Pancreas (tissue), 10 donors: ENCODE data around the gene AKAP6. TPM values are rescaled to one million over a fixed set of nuclear protein-coding genes. Genes with fewer than 3 reads are reported as not detected.
A peak's percentile ranks its signal among the peaks of the same experiment; 100 is the strongest.

Experiments used
- ATAC-seq, 4 donors: fragments of 200-7000 bp; cut with Tn5 transposase; one replicate each; pipeline versions ENCODE4 v1.8.0 to v1.9.1; 2020; ENCODE audit warnings: mild to moderate bottlenecking in 4 of 4, moderate library complexity in 4 of 4
- DNase-seq, 6 donors: peaks; one replicate each; pipeline ENCODE4 v3.0.0-alpha.2; 2020
- FAIRE-seq: peaks from 2 replicates; lab custom pipeline; 2012; peaks lifted over from hg19 to GRCh38; lab: Jason Lieb, UNC
- H3K27ac ChIP-seq, 4 donors: fragments of 200-600 bp; sonication (generic); 1 replicate in 3 of 4; 2 replicates in 1 of 4; pipeline versions ENCODE4 v1.5.0 to v1.8.0; 2020
- H3K27me3 ChIP-seq, 4 donors: fragments of 200-600 bp; one replicate each; pipeline ENCODE4 v1.8.0; 2021
- H3K36me3 ChIP-seq, 3 donors: fragments of 200-600 bp; sonication (generic) in 1 of 3; one replicate each; pipeline versions ENCODE4 v1.5.0 to v1.8.0; 2020 to 2021
- H3K4me1 ChIP-seq, 3 donors: fragments of 200-600 bp; one replicate each; pipeline ENCODE4 v1.8.0; 2021
- H3K4me3 ChIP-seq, 4 donors: fragments of 200-600 bp; sonication (generic) in 2 of 4; one replicate each; pipeline versions ENCODE4 v1.5.0 to v1.8.0; 2020 to 2021
- H3K9me3 ChIP-seq, 4 donors: fragments of 200-600 bp; one replicate each; pipeline ENCODE4 v1.8.0; 2021
- CTCF ChIP-seq, 4 donors: fragments of 200-600 bp; sonication (generic) in 3 of 4; IDR thresholded peaks; one replicate each; pipeline versions ENCODE4 v1.5.0 to v1.8.0; 2021; ENCODE audit warnings: antibody characterized with exemption in 4 of 4
- WGBS, 2 donors: extraction: QIAGEN DNeasy Blood & Tissue Kit; methylation state at CpG; one replicate each; pipeline ENCODE4 v1.1.7; 2013; 5-methylcytosine and 5-hydroxymethylcytosine counted together
- intact Hi-C, 3 donors: fragments of 100-400 bp; cut with DNase I; formaldehyde crosslinking; loops; one replicate each; pipeline versions ENCODE4 v1.11.1 to v1.14.2; 2022
- polyA plus RNA-seq, 2 donors: library from polyadenylated mRNA; stranded (reverse); fragments of 200-250 nt; gene quantifications; one replicate each; pipeline ENCODE4 v1.2.3, GENCODE V29; 2013
- total RNA-seq, 6 donors: library from RNA; stranded (reverse); fragmentation: NEBNext Ultra II Directional in 4 of 6; extraction: Animal tissue kit (Norgen Biotek cat#: 25700) in 4 of 6; gene quantifications; one replicate each; pipeline versions ENCODE4 v1.2.1 to v1.2.4, GENCODE V29; 2021 to 2023
- donor health status: healthy with polysubstance abuse.
- donor health status: DM: no; HTN: no; CAD: no; lungs with moderate emphysema.
- donor health status: DM: no; HTN: no; CAD: no.
- donor health status: control.
- donor health status: control.
- donor health status: Bipolar disorder and iron deficiency.
- donor health status: DM: yes; HTN: yes; CAD: no.
- donor health status: DM: no; HTN: no; CAD: no.
- donor health status: DM: no; HTN: no; CAD: no.
- donor health status: DM: yes; HTN: yes; CAD: no.

Gene AKAP6
- total and polyA plus RNA-seq, 8 donors = 0.34 to 2.2 (median 1.8) TPM

GRCh38 chr14:32697114-32697513 is 368.0 kb downstream of the AKAP6 start:
- 64 to 76% methylated on average over 2 of the region's 2 CpGs for WGBS, 2 donors
- no peak for TF ChIP-seq CTCF (IDR thresholded peaks at IDR 0.05)
- H3K36me3 ChIP-seq = no peaks in the 10 kb centered on the region
- intact Hi-C loops = no loop called here
- no peak overlapping the region for H3K4me3 ChIP-seq
- FAIRE-seq (no peak), ATAC-seq (no peak), DNase-seq (no peak)
- no peaks in the 10 kb centered on the region for H3K4me1 ChIP-seq
- H3K27me3 ChIP-seq = no peaks in the 10 kb centered on the region
- no peaks in the 10 kb centered on the region for H3K9me3 ChIP-seq
- H3K27ac ChIP-seq = no peak overlapping the region

- intact Hi-C loops = no loop called here
- H3K4me3 ChIP-seq = no peak overlapping the region
- H3K9me3 ChIP-seq = no peaks in the 10 kb centered on the region
- DNase-seq (no peak), FAIRE-seq (no peak), ATAC-seq (no peak)
- H3K27ac ChIP-seq = no peak overlapping the region
- 80 to 89% methylated on average over 1 of the region's 1 CpG for WGBS, 2 donors
- H3K4me1 ChIP-seq = no peaks in the 10 kb centered on the region
- H3K27me3 ChIP-seq = no peaks in the 10 kb centered on the region
- no peak for TF ChIP-seq CTCF (IDR thresholded peaks at IDR 0.05)
- no peaks in the 10 kb centered on the region for H3K36me3 ChIP-seq
These were observed 368.6 kb downstream of the AKAP6 start for GRCh38 chr14:32697704-32698103.

- no peak overlapping the region for H3K27ac ChIP-seq
- ATAC-seq (no peak), FAIRE-seq (no peak), DNase-seq (no peak)
- H3K36me3 ChIP-seq = no peaks in the 10 kb centered on the region
- WGBS, 2 donors = 73 to 89% methylated on average over 2 of the region's 2 CpGs
- H3K4me1 ChIP-seq = no peaks in the 10 kb centered on the region
- no peaks in the 10 kb centered on the region for H3K9me3 ChIP-seq
- TF ChIP-seq CTCF (IDR thresholded peaks at IDR 0.05) = no peak
- no peaks in the 10 kb centered on the region for H3K27me3 ChIP-seq
- no peak overlapping the region for H3K4me3 ChIP-seq
- intact Hi-C loops = no loop called here
These were observed 369.7 kb downstream of the AKAP6 start for GRCh38 chr14:32698831-32699230.

GRCh38 chr14:32701475-32701874 is 372.4 kb downstream of the AKAP6 start:
- H3K27me3 ChIP-seq = no peaks in the 10 kb centered on the region
- H3K4me1 ChIP-seq = no peaks in the 10 kb centered on the region
- H3K27ac ChIP-seq = no peak overlapping the region
- TF ChIP-seq CTCF (IDR thresholded peaks at IDR 0.05) = no peak
- intact Hi-C loops = loop anchor here in 1 of 3 donors (10.0 kb wide), 1 partner anchor 1093 kb away; no protein-coding TSS in a partner anchor
- H3K9me3 ChIP-seq = no peaks in the 10 kb centered on the region
- WGBS, 2 donors = 94 to 96% methylated on average over 2 of the region's 2 CpGs
- ATAC-seq = no peak
- FAIRE-seq = no peak
- DNase-seq = no peak
- no peak overlapping the region for H3K4me3 ChIP-seq
- H3K36me3 ChIP-seq = no peaks in the 10 kb centered on the region

- FAIRE-seq (peak; percentile 82), ATAC-seq (no peak), DNase-seq (no peak)
- H3K4me3 ChIP-seq = no peak overlapping the region
- no peaks in the 10 kb centered on the region for H3K36me3 ChIP-seq
- no peaks in the 10 kb centered on the region for H3K27me3 ChIP-seq
- no peak overlapping the region for H3K27ac ChIP-seq
- intact Hi-C loops = loop anchor here in 1 of 3 donors (10.0 kb wide), 1 partner anchor 1093 kb away; no protein-coding TSS in a partner anchor
- H3K9me3 ChIP-seq = no peaks in the 10 kb centered on the region
- no peaks in the 10 kb centered on the region for H3K4me1 ChIP-seq
- no peak for TF ChIP-seq CTCF (IDR thresholded peaks at IDR 0.05)
These were observed 373.0 kb downstream of the AKAP6 start for GRCh38 chr14:32702088-32702487.
